Fibroblast of lung (primary cell): ENCODE measurements around the gene RNF145. TPM values are rescaled to one million over a fixed set of nuclear protein-coding genes. Genes with fewer than 3 reads are reported as not detected.

Experiments
- DNase-seq, 2 donors: peaks; one replicate each; pipeline versions ENCODE4 v3.0.0 to v3.0.0-alpha.2; 2010; ENCODE audit warnings: low read depth in 2 of 2
- H2AFZ ChIP-seq: 2 replicates; pipeline ENCODE4 v1.5.1; 2012; ENCODE audit warnings: low read length, control low read depth, inconsistent platforms
- H3K27ac ChIP-seq: 2 replicates; pipeline ENCODE4 v1.5.1; 2011; ENCODE audit warnings: low read length, control low read depth; ENCODE audit not compliant: insufficient read depth
- H3K27me3 ChIP-seq: 2 replicates; pipeline ENCODE4 v1.5.1; 2011; ENCODE audit warnings: mild to moderate bottlenecking, low read length; ENCODE audit not compliant: control insufficient read depth, insufficient read depth
- H3K36me3 ChIP-seq: 2 replicates; pipeline ENCODE4 v1.5.1; 2011; ENCODE audit warnings: low read length; ENCODE audit not compliant: control insufficient read depth, insufficient read depth
- H3K4me1 ChIP-seq: 2 replicates; pipeline ENCODE4 v1.5.1; 2011; ENCODE audit warnings: low read length; ENCODE audit not compliant: control insufficient read depth, insufficient read depth; ENCODE audit errors: extremely low read depth
- H3K4me2 ChIP-seq: 2 replicates; pipeline ENCODE4 v1.5.1; 2011; ENCODE audit warnings: low read length, control low read depth; ENCODE audit not compliant: insufficient read depth; ENCODE audit errors: extremely low read depth
- H3K4me3 ChIP-seq, 4 experiments: fragments of 200-600 bp in 1 of 4; sonication (generic) in 1 of 4; replicated peaks in 1 of 4; 2 replicates each; pipeline ENCODE4 v1.5.1; 2011 to 2016; ENCODE audit warnings: low read length in 4 of 4, low read depth in 3 of 4, mild to moderate bottlenecking in 3 of 4, control low read depth in 2 of 4, inconsistent platforms in 1 of 4, mixed read lengths in 1 of 4; ENCODE audit not compliant: insufficient read depth in 1 of 4; ENCODE audit errors: control extremely low read depth in 1 of 4
- H3K79me2 ChIP-seq: 2 replicates; pipeline ENCODE4 v1.5.1; 2012; ENCODE audit warnings: mild to moderate bottlenecking, low read length, inconsistent platforms; ENCODE audit not compliant: control insufficient read depth, insufficient read depth
- H3K9ac ChIP-seq: 2 replicates; pipeline ENCODE4 v1.5.1; 2011; ENCODE audit warnings: mild to moderate bottlenecking, low read length, control low read depth; ENCODE audit not compliant: insufficient read depth
- H3K9me3 ChIP-seq: 2 replicates; pipeline ENCODE4 v1.5.1; 2012; ENCODE audit warnings: low read depth, low read length; ENCODE audit not compliant: control insufficient read depth, insufficient read depth
- H4K20me1 ChIP-seq: 2 replicates; pipeline ENCODE4 v1.5.1; 2011; ENCODE audit warnings: low read length; ENCODE audit not compliant: control insufficient read depth, insufficient read depth; ENCODE audit errors: extremely low read depth
- EZH2 ChIP-seq: IDR thresholded peaks from 2 replicates; pipeline ENCODE4 v1.5.1; 2012; ENCODE audit warnings: low read length, control low read depth, mild to moderate bottlenecking; ENCODE audit errors: missing control alignments
- polyA plus RNA-seq, 2 donors: library from polyadenylated mRNA; depleted of rRNA in 1 of 2; stranded (reverse) in 1 of 2; unstranded in 1 of 2; fragments of >200 nt; gene quantifications; 2 replicates each; pipeline ENCODE4 v1.2.1, GENCODE V29; 2011 to 2012; ENCODE audit warnings: missing spikeins in 1 of 2
- total RNA-seq: library from RNA; depleted of rRNA; stranded (reverse); fragments of >200 nt; gene quantifications from 2 replicates; pipeline ENCODE4 v1.2.1, GENCODE V29; 2014
- TF ChIP-seq, protein P1 (sequence below), 2 donors: IDR thresholded peaks in 1 of 2; conservative IDR thresholded peaks in 1 of 2; 1 replicate in 1 of 2; 2 replicates in 1 of 2; pipeline ENCODE4 v1.5.1; 2011 to 2012; ENCODE audit warnings: low read length in 2 of 2, control low read depth in 1 of 2, inconsistent platforms in 1 of 2, low read depth in 1 of 2, mild to moderate bottlenecking in 1 of 2

RNF145 gene
- total and polyA plus RNA-seq, 2 donors (not counting 1 experiment from before 2014, with no cell fraction given): 54.2 to 75.0 TPM

GRCh38 chr5:159203351-159203750 is 6.0 kb downstream of the RNF145 start:
- H3K36me3 ChIP-seq: no peaks in the 10 kb centered on the region
- TF ChIP-seq, protein P1, sequence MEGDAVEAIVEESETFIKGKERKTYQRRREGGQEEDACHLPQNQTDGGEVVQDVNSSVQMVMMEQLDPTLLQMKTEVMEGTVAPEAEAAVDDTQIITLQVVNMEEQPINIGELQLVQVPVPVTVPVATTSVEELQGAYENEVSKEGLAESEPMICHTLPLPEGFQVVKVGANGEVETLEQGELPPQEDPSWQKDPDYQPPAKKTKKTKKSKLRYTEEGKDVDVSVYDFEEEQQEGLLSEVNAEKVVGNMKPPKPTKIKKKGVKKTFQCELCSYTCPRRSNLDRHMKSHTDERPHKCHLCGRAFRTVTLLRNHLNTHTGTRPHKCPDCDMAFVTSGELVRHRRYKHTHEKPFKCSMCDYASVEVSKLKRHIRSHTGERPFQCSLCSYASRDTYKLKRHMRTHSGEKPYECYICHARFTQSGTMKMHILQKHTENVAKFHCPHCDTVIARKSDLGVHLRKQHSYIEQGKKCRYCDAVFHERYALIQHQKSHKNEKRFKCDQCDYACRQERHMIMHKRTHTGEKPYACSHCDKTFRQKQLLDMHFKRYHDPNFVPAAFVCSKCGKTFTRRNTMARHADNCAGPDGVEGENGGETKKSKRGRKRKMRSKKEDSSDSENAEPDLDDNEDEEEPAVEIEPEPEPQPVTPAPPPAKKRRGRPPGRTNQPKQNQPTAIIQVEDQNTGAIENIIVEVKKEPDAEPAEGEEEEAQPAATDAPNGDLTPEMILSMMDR (conservative IDR thresholded peaks at IDR 0.05 in 1 of 2, IDR thresholded peaks at IDR 0.05 in 1 of 2; ENCODE audit: low read depth in 1 of 2, low read length in 2 of 2): no peak
- no peak for TF ChIP-seq EZH2

DNA sequence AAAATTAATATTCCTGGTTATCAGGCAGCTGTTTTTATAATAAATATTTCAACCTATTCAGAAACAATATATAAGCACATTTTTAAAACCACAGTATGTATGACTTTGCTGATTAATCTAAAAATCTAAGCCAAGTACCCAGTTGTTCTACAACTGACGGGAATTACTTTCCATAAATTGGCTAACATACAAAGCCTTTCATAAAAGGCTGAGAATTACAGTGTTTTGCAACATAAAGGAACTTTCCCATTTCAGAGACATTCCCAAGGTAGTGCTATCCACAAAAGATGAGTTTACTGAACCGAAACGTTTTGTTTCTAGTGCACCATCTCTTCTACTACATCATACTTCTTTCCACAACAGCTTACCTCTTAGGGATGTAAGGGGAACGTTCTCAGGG is 7.2 kb downstream of the RNF145 start:
- no peaks in the 10 kb centered on the region for H3K27me3 ChIP-seq
- no peak overlapping the region for H3K27ac ChIP-seq
- H3K9ac ChIP-seq: no peak overlapping the region
- H3K79me2 ChIP-seq: peaks cover 92% of the 10 kb centered on the region
- H3K4me1 ChIP-seq: peaks cover 2% of the 10 kb centered on the region
- H3K4me3 ChIP-seq: no peak overlapping the region
- DNase-seq: peak in 1 of 2 donors; percentile 80
- peaks cover 2% of the 10 kb centered on the region for H3K36me3 ChIP-seq
- H4K20me1 ChIP-seq: no peaks in the 10 kb centered on the region
- no peak overlapping the region for H2AFZ ChIP-seq
- TF ChIP-seq, protein P1 (conservative IDR thresholded peaks at IDR 0.05 in 1 of 2, IDR thresholded peaks at IDR 0.05 in 1 of 2; ENCODE audit: low read depth in 1 of 2, low read length in 2 of 2): no peak
- no peak for TF ChIP-seq EZH2
- no peaks in the 10 kb centered on the region for H3K9me3 ChIP-seq
- no peak overlapping the region for H3K4me2 ChIP-seq

More at GRCh38 chr5:159203351-159203750, 6.0 kb downstream of the RNF145 start:
- no peak overlapping the region for H3K4me3 ChIP-seq
- H4K20me1 ChIP-seq: no peaks in the 10 kb centered on the region
- peaks cover 96% of the 10 kb centered on the region for H3K79me2 ChIP-seq
- no peaks in the 10 kb centered on the region for H3K9me3 ChIP-seq
- no peaks in the 10 kb centered on the region for H3K27me3 ChIP-seq
- H3K27ac ChIP-seq: no peak overlapping the region
- no peak overlapping the region for H2AFZ ChIP-seq
- no peak overlapping the region for H3K9ac ChIP-seq
- peaks cover 2% of the 10 kb centered on the region for H3K4me1 ChIP-seq
- no peak overlapping the region for H3K4me2 ChIP-seq
- no peak for DNase-seq

DNA sequence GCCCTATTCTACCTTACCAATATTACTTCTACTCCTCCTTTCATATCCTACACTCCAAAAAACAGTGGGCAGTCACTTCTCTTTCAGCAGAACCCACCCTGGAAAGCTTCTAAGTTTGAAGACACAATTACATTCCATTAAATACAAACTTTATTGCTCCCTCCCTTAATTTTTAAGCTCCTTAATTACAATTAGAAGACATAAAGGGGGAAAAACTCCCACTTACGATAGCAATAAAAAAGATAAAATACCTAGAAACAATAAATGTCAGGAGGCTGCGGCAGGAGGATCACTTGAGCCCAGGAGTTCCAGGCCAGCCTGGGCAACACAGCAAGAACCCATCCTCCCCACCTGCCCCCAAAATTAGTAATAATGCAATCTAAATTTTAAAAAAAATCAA is 9.6 kb downstream of the RNF145 start:
- TF ChIP-seq, protein P1 (conservative IDR thresholded peaks at IDR 0.05 in 1 of 2, IDR thresholded peaks at IDR 0.05 in 1 of 2; ENCODE audit: low read depth in 1 of 2, low read length in 2 of 2): no peak
- TF ChIP-seq EZH2: no peak

More for the DNA sequence above, 9.6 kb downstream of the RNF145 start:
- Histone ChIP-seq H4K20me1 (no peaks in the 10 kb centered on the region), H3K27ac (no peak overlapping the region), H2AFZ (no peak overlapping the region), H3K4me3 (no peak overlapping the region), H3K9me3 (no peaks in the 10 kb centered on the region), H3K27me3 (no peaks in the 10 kb centered on the region), H3K36me3 (peaks cover 2% of the 10 kb centered on the region), H3K9ac (no peak overlapping the region), H3K79me2 (peaks cover 85% of the 10 kb centered on the region), H3K4me2 (no peak overlapping the region), H3K4me1 (no peaks in the 10 kb centered on the region)
- DNase-seq: no peak
